Mesenchymal stem cell (in vitro differentiated cells and primary cell): Measurements from ENCODE around the gene SLC35F1.
A peak's percentile ranks its signal among the peaks of the same experiment; 100 is the strongest.

Source experiments
- DNase-seq: peaks from one replicate; pipeline ENCODE4 v3.0.0-alpha.2; 2013
- H2AFZ ChIP-seq: one replicate; pipeline ENCODE4 v1.6.1; 2013; ENCODE audit warnings: low read depth, mild to moderate bottlenecking, control low read depth, inconsistent platforms, low read length, moderate library complexity
- H2AK5ac ChIP-seq: 2 replicates; pipeline ENCODE4 v1.6.1; 2013; ENCODE audit warnings: low read length, moderate library complexity, mild to moderate bottlenecking, inconsistent platforms; ENCODE audit not compliant: severe bottlenecking
- H2BK120ac ChIP-seq: one replicate; pipeline ENCODE4 v1.6.1; 2013; ENCODE audit warnings: low read depth, mild to moderate bottlenecking, inconsistent platforms, low read length, moderate library complexity
- H2BK12ac ChIP-seq, 2 experiments: one replicate each; pipeline ENCODE4 v1.6.1; 2013; ENCODE audit warnings: inconsistent platforms in 2 of 2, low read length in 2 of 2, mild to moderate bottlenecking in 2 of 2, moderate library complexity in 2 of 2, control low read depth in 1 of 2
- H2BK15ac ChIP-seq: one replicate; pipeline ENCODE4 v1.6.1; 2013; ENCODE audit warnings: mild to moderate bottlenecking, low read depth, inconsistent platforms; ENCODE audit not compliant: poor library complexity, severe bottlenecking
- H2BK5ac ChIP-seq: 2 replicates; pipeline ENCODE4 v1.6.1; 2013; ENCODE audit warnings: low read depth, mild to moderate bottlenecking, low read length, control low read depth, inconsistent platforms; ENCODE audit not compliant: poor library complexity, severe bottlenecking
- H3K14ac ChIP-seq, 2 experiments: one replicate each; pipeline ENCODE4 v1.6.1; 2013; ENCODE audit warnings: inconsistent platforms in 2 of 2, low read length in 2 of 2, control low read depth in 1 of 2, mild to moderate bottlenecking in 1 of 2, moderate library complexity in 1 of 2
- H3K18ac ChIP-seq, 2 experiments: one replicate each; pipeline ENCODE4 v1.6.1; 2013; ENCODE audit warnings: inconsistent platforms in 2 of 2, low read length in 2 of 2, control low read depth in 1 of 2, low read depth in 1 of 2, mild to moderate bottlenecking in 1 of 2
- H3K23ac ChIP-seq, 2 experiments: one replicate each; pipeline ENCODE4 v1.6.1; 2013; ENCODE audit warnings: inconsistent platforms in 2 of 2, low read length in 2 of 2, mild to moderate bottlenecking in 2 of 2, moderate library complexity in 2 of 2, control low read depth in 1 of 2
- H3K27ac ChIP-seq: 2 replicates; pipeline ENCODE4 v1.5.1; 2013; ENCODE audit warnings: mild to moderate bottlenecking, moderate library complexity, low read length, control low read depth, inconsistent platforms; ENCODE audit not compliant: poor library complexity, severe bottlenecking
- H3K27me3 ChIP-seq, 2 experiments: 2 replicates each; pipeline versions ENCODE4 v1.6.1 to v1.7.0; 2013; ENCODE audit warnings: low read length in 2 of 2, mild to moderate bottlenecking in 2 of 2, moderate library complexity in 2 of 2, control low read depth in 1 of 2, inconsistent platforms in 1 of 2; ENCODE audit not compliant: control insufficient read depth in 1 of 2, insufficient read depth in 1 of 2
- H3K36me3 ChIP-seq, 2 experiments: 2 replicates each; pipeline versions ENCODE4 v1.6.1 to v1.7.0; 2013; ENCODE audit warnings: low read length in 2 of 2, control low read depth in 1 of 2, inconsistent platforms in 1 of 2, low read depth in 1 of 2, mild to moderate bottlenecking in 1 of 2; ENCODE audit not compliant: insufficient read depth in 2 of 2, control insufficient read depth in 1 of 2
- H3K4ac ChIP-seq, 2 experiments: one replicate each; pipeline ENCODE4 v1.6.1; 2013; ENCODE audit warnings: inconsistent platforms in 2 of 2, low read length in 2 of 2, mild to moderate bottlenecking in 2 of 2, moderate library complexity in 2 of 2, control low read depth in 1 of 2, low read depth in 1 of 2
- H3K4me1 ChIP-seq: 2 replicates; pipeline ENCODE4 v1.6.1; 2013; ENCODE audit warnings: low read depth, low read length, control low read depth; ENCODE audit not compliant: control insufficient read depth, insufficient read depth
- H3K4me2 ChIP-seq: 2 replicates; pipeline ENCODE4 v1.6.1; 2013; ENCODE audit warnings: low read length, mild to moderate bottlenecking, inconsistent platforms; ENCODE audit not compliant: poor library complexity, severe bottlenecking
- H3K4me3 ChIP-seq, 2 experiments: 2 replicates each; pipeline versions ENCODE4 v1.5.1 to v1.7.0; 2013; ENCODE audit warnings: low read length in 2 of 2, mild to moderate bottlenecking in 2 of 2, control low read depth in 1 of 2, low read depth in 1 of 2; ENCODE audit not compliant: insufficient read depth in 1 of 2
- H3K79me1 ChIP-seq: replicated peaks from 2 replicates; pipeline ENCODE4 v1.6.1; 2013; ENCODE audit warnings: mild to moderate bottlenecking, control low read depth, low read length, inconsistent platforms; ENCODE audit not compliant: poor library complexity, severe bottlenecking
- H3K9ac ChIP-seq: 2 replicates; pipeline ENCODE4 v1.7.0; 2013; ENCODE audit warnings: mild to moderate bottlenecking, low read length, moderate library complexity
- H3K9me3 ChIP-seq: 2 replicates; pipeline ENCODE4 v1.7.0; 2013; ENCODE audit warnings: mild to moderate bottlenecking, low read length; ENCODE audit not compliant: control insufficient read depth
- H4K8ac ChIP-seq: one replicate; pipeline ENCODE4 v1.6.1; 2013; ENCODE audit warnings: inconsistent platforms, mild to moderate bottlenecking, low read length, moderate library complexity
- H4K91ac ChIP-seq: one replicate; pipeline ENCODE4 v1.6.1; 2013; ENCODE audit warnings: mild to moderate bottlenecking, low read length, inconsistent platforms
- WGBS: methylation state at CpG from one replicate; pipeline ENCODE4 v1.1.7; 2013; ENCODE audit warnings: mixed read lengths; 5-methylcytosine and 5-hydroxymethylcytosine counted together

The SLC35F1 gene

DNA sequence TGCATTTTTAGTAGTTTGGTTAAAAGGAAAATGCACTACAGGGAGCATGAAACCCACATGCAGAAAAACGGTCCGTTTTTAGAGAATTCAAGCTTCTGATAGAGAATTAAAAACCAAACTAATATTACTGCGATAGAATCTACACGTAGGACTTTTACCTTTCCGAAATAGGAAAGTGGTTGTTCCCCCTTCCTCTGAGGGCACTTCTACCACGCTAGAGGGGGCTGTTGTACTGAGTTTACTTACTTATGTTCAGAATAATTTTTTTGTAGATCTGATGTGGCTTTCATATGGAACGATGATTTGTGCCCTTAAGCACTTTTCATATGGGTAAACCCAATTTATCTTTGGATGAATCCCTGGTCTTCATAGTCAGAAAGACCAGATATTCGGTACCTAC lies 376.7 kb downstream of the SLC35F1 start:
- no peaks in the 10 kb centered on the region for H3K9me3 ChIP-seq
- H2AK5ac ChIP-seq: no peak overlapping the region
- no peaks in the 10 kb centered on the region for H3K36me3 ChIP-seq
- H3K23ac ChIP-seq: no peak overlapping the region
- H3K4me1 ChIP-seq: peaks cover 2% of the 10 kb centered on the region
- no peak overlapping the region for H3K4ac ChIP-seq
- H3K18ac ChIP-seq: no peak overlapping the region
- peak overlapping the region in 1 of 2 experiments; percentile 47 for H3K4me3 ChIP-seq
- peak; percentile 71 for DNase-seq
- no peak overlapping the region for H3K27ac ChIP-seq
- no peaks in the 10 kb centered on the region for H3K79me1 ChIP-seq
- no peak overlapping the region for H4K91ac ChIP-seq
- no peak overlapping the region for H2BK12ac ChIP-seq
- H2BK120ac ChIP-seq: no peak overlapping the region
- H3K14ac ChIP-seq: no peak overlapping the region
- no peak overlapping the region for H2BK15ac ChIP-seq
- peaks cover 10% of the 10 kb centered on the region in 2 experiments for H3K27me3 ChIP-seq
- no peak overlapping the region for H4K8ac ChIP-seq
- no peak overlapping the region for H3K4me2 ChIP-seq
- no peak overlapping the region for H2AFZ ChIP-seq
- WGBS: 49% methylated on average over 8 of the region's 8 CpGs
- H2BK5ac ChIP-seq: no peak overlapping the region
- peak overlapping the region; percentile 54 for H3K9ac ChIP-seq

DNA sequence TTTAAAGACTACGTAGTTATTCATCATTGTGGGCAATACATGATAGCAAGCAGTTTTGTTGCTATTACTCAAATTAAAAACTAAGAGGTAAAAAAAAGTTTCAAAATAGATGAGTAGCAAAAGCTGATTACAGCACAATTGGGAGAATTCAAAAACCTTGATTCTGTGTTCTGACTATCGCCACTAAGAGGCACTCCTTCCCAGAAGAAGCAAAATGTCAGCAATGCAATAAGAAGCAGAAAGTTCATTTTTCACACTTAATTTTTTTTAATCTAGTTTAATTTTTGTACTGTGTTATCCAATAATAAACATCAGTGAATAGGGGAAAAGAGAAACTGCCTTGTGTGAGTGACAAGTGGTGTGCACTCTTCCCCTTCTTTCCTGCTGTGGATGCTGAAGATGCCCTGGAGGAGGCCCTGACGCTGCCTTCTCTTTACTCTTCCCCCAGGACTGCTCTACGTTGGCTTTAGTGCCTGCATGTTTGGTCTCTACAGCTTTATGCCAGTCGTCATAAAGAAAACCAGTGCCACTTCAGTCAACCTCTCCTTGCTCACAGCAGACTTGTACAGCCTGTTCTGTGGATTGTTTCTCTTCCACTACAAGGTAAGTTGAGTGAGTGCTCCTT lies 377.8 kb downstream of the SLC35F1 start:
- Histone ChIP-seq H3K27me3 (peaks cover 10% of the 10 kb centered on the region in 2 experiments), H2BK120ac (no peak overlapping the region), H3K4ac (peak overlapping the region; percentile 42 to 46), H3K79me1 (no peaks in the 10 kb centered on the region), H4K91ac (peak overlapping the region; percentile 65), H2AFZ (no peak overlapping the region), H3K9ac (peak overlapping the region; percentile 13), H2BK15ac (no peak overlapping the region), H3K18ac (peak overlapping the region; percentile 28 to 31), H3K14ac (no peak overlapping the region), H3K4me3 (no peak overlapping the region), H3K4me2 (no peak overlapping the region), H2BK12ac (peak overlapping the region; percentile 23 to 91), H3K27ac (no peak overlapping the region), H2AK5ac (no peak overlapping the region), H4K8ac (peak overlapping the region; percentile 76), H2BK5ac (no peak overlapping the region), H3K23ac (no peak overlapping the region), H3K4me1 (no peaks in the 10 kb centered on the region), H3K36me3 (no peaks in the 10 kb centered on the region), H3K9me3 (no peaks in the 10 kb centered on the region)
- DNase-seq: peak; percentile 46
- 88% methylated on average over 3 of the region's 5 CpGs for WGBS

DNA sequence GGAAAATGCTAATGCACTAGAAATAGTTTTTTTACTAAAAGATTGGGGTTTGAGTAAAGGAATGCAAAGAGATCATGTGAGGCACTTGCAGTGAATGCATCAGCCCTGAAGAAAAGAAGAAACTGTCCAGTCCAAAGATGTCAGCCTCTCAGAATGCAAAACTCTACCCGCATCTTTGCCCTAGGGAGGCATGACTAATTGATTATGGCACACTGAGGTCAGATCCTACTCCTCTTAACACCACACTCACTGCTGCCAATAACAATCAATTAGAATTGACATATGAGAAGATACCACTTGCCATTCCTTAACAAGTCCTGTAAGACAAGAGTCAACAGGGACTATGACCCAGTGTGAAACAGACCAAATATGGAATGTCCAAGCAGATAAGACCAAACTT lies 378.7 kb downstream of the SLC35F1 start:
- H3K36me3 ChIP-seq: no peaks in the 10 kb centered on the region
- no peak overlapping the region for H3K4ac ChIP-seq
- H4K91ac ChIP-seq: no peak overlapping the region
- H2BK12ac ChIP-seq: peak overlapping the region in 1 of 2 experiments; percentile 38
- no peaks in the 10 kb centered on the region for H3K79me1 ChIP-seq
- H3K4me2 ChIP-seq: no peak overlapping the region
- peaks cover 10% of the 10 kb centered on the region in 2 experiments for H3K27me3 ChIP-seq
- no peak overlapping the region for H2BK15ac ChIP-seq
- H4K8ac ChIP-seq: no peak overlapping the region
- 76% methylated on average over 1 of the region's 1 CpG for WGBS
- H2BK5ac ChIP-seq: no peak overlapping the region
- H3K4me1 ChIP-seq: no peaks in the 10 kb centered on the region
- no peak overlapping the region for H2BK120ac ChIP-seq
- H3K9me3 ChIP-seq: no peaks in the 10 kb centered on the region
- DNase-seq: no peak
- H2AK5ac ChIP-seq: no peak overlapping the region
- no peak overlapping the region for H3K14ac ChIP-seq
- no peak overlapping the region for H3K9ac ChIP-seq
- no peak overlapping the region for H3K23ac ChIP-seq
- H3K4me3 ChIP-seq: no peak overlapping the region
- H3K18ac ChIP-seq: peak overlapping the region in 1 of 2 experiments; percentile 37
- H3K27ac ChIP-seq: no peak overlapping the region
- no peak overlapping the region for H2AFZ ChIP-seq

DNA sequence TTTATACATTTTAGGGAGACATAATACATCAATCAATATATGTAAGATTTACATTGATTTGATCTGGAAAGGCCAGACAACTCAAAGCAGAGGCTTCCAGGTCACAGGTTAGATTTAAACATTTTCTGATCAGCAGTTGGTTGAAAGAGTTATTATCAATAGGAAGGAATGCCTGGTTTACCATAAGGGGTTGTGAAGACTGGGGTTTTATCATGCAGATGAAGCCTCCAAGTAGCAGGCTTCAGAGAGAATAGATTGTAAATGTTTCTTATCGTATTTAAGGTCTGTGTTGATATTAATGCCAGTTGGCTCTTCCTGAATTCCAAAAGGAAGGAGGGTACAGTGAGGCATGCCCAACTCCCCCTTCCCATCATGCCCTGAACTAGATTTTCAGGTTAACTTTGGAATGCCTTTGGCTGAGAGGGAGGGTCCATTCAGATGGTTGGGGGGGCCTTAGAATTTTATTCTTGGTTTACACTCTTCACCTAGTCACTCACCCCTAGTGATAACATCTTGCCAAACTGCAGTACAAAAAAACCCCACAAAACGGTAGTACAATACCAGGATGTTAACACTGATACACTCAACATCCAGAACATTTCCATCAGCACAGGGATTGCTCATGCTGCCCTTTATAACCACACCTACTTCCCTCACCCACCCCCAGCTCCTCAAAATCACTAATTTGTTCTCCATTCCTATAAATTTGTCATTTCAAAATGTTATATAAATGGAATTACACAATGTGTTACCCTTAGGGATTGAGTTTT lies 381.5 kb downstream of the SLC35F1 start:
- no peak for DNase-seq
- Histone ChIP-seq H3K9ac (no peak overlapping the region), H3K4me2 (no peak overlapping the region), H3K27ac (no peak overlapping the region), H3K23ac (no peak overlapping the region), H3K27me3 (no peaks in the 10 kb centered on the region), H2BK12ac (peak overlapping the region in 1 of 2 experiments; percentile 55), H2BK5ac (no peak overlapping the region), H3K18ac (peak overlapping the region in 1 of 2 experiments; percentile 43), H3K4ac (no peak overlapping the region), H2AK5ac (no peak overlapping the region), H3K4me3 (no peak overlapping the region), H2BK15ac (no peak overlapping the region), H2AFZ (no peak overlapping the region), H4K8ac (no peak overlapping the region), H3K14ac (no peak overlapping the region), H4K91ac (no peak overlapping the region), H3K79me1 (no peaks in the 10 kb centered on the region), H3K36me3 (no peaks in the 10 kb centered on the region), H3K4me1 (peaks cover 1% of the 10 kb centered on the region), H2BK120ac (peak overlapping the region; percentile 8), H3K9me3 (no peaks in the 10 kb centered on the region)
- WGBS: 88% methylated on average over 2 of the region's 2 CpGs
